Esophagus squamous epithelium (tissue), 5 donors: ENCODE data around the gene WLS. TPM values are rescaled to one million over a fixed set of nuclear protein-coding genes. Genes with fewer than 3 reads are reported as not detected.

Experiments used
- DNase-seq: peaks from one replicate; lab custom pipeline; 2025; lab: John Stamatoyannopoulos, UW
- H3K27ac ChIP-seq, 4 donors: fragments of 200-600 bp; sonication (generic); one replicate each; pipeline ENCODE4 v1.5.1; 2016 to 2019; ENCODE audit warnings: mild to moderate bottlenecking in 1 of 4
- H3K27me3 ChIP-seq, 4 donors: fragments of 200-600 bp; sonication (generic); 1 replicate in 3 of 4; 2 replicates in 1 of 4; pipeline versions ENCODE4 v1.5.1 to v1.6.0; 2017 to 2021; ENCODE audit warnings: antibody characterized with exemption in 1 of 4
- H3K36me3 ChIP-seq, 3 donors: fragments of 200-600 bp; sonication (generic); one replicate each; pipeline ENCODE4 v1.5.1; 2016 to 2019
- H3K4me1 ChIP-seq, 3 donors: fragments of 200-600 bp; sonication (generic); one replicate each; pipeline ENCODE4 v1.5.1; 2017 to 2019
- H3K4me3 ChIP-seq, 4 donors: fragments of 200-600 bp; sonication (generic); 1 replicate in 3 of 4; 2 replicates in 1 of 4; pipeline ENCODE4 v1.5.1; 2016 to 2019; ENCODE audit warnings: mild to moderate bottlenecking in 2 of 4, moderate library complexity in 1 of 4
- H3K9me3 ChIP-seq, 3 donors: fragments of 200-600 bp; sonication (generic); one replicate each; pipeline ENCODE4 v1.5.1; 2016 to 2019
- POLR2A ChIP-seq, 4 donors: fragments of 450-650 bp; IDR thresholded peaks; one replicate each; pipeline ENCODE4 v1.6.1; 2017; ENCODE audit warnings: antibody characterized with exemption in 4 of 4, mild to moderate bottlenecking in 4 of 4, moderate library complexity in 3 of 4
- WGBS, 2 donors: methylation state at CpG; one replicate each; pipeline ENCODE4 v1.1.5; 2018; 5-methylcytosine and 5-hydroxymethylcytosine counted together
- intact Hi-C: fragments of 100-400 bp; cut with DNase I; formaldehyde crosslinking; loops from one replicate; pipeline ENCODE4 v1.15.0; 2022
- total RNA-seq, 4 donors: library from RNA; depleted of rRNA; stranded (reverse); fragments of >200 nt; gene quantifications; one replicate each; pipeline ENCODE4 v1.1.0, GENCODE V29; 2016
- TF ChIP-seq, protein P1 (sequence below), 6 experiments: fragments of 450-650 bp in 4 of 6; fragments of 200-600 bp in 2 of 6; sonication (generic) in 2 of 6; IDR thresholded peaks; one replicate each; pipeline ENCODE4 v1.5.1; 2016 to 2019; ENCODE audit warnings: antibody characterized with exemption in 6 of 6, mild to moderate bottlenecking in 4 of 6, moderate library complexity in 4 of 6
- donor health status: DM: yes; HTN: yes; CAD: no.

The WLS gene
- total RNA-seq, 4 donors from 2014 or later, result 30.4 to 87.8 (median 60.0) TPM

DNA sequence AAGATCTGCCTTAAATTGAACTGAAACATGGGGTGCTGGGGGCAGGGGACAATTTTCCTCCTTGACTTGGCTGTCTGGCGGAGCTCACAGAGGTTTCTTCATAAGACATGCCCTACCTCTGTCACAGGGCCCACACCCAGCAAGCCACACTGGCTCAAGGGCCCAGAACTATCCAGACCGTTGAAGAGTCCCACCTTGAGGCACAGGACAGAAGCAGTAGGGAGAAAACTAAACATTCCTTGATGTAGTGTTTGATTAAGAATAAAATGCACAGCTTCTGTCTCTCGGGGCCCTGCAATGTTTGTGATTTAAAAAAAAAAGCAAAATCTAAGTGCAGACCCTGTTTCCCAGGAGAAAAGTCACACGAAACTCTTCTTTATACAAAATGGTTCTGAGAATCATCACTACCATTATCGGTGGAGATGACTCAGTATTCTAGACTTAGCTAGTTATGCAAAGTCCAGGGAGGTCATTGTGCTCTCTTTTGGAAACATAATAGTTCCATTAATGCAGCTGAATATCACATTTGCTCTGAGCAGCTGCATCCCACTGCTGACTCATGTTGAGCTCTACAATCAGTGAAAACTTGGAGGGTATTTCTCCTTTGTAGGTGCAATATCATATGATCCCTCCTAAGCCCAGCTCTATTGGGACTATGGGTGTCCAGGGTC, 128.3 kb downstream of the WLS start:
- H3K27me3 ChIP-seq, result no peaks in the 10 kb centered on the region
- no peak for DNase-seq
- no peak overlapping the region for H3K4me3 ChIP-seq
- no peaks in the 10 kb centered on the region for H3K4me1 ChIP-seq
- intact Hi-C loops, result no loop called here
- H3K27ac ChIP-seq, result no peak overlapping the region
- no peaks in the 10 kb centered on the region for H3K36me3 ChIP-seq
- no peak for TF ChIP-seq POLR2A (IDR thresholded peaks at IDR 0.05)
- TF ChIP-seq, protein P1, sequence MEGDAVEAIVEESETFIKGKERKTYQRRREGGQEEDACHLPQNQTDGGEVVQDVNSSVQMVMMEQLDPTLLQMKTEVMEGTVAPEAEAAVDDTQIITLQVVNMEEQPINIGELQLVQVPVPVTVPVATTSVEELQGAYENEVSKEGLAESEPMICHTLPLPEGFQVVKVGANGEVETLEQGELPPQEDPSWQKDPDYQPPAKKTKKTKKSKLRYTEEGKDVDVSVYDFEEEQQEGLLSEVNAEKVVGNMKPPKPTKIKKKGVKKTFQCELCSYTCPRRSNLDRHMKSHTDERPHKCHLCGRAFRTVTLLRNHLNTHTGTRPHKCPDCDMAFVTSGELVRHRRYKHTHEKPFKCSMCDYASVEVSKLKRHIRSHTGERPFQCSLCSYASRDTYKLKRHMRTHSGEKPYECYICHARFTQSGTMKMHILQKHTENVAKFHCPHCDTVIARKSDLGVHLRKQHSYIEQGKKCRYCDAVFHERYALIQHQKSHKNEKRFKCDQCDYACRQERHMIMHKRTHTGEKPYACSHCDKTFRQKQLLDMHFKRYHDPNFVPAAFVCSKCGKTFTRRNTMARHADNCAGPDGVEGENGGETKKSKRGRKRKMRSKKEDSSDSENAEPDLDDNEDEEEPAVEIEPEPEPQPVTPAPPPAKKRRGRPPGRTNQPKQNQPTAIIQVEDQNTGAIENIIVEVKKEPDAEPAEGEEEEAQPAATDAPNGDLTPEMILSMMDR (IDR thresholded peaks at IDR 0.05), result no peak
- 56 to 74% methylated on average over 3 to 4 of the region's 5 CpGs for WGBS, 2 donors
- H3K9me3 ChIP-seq, result no peaks in the 10 kb centered on the region

DNA sequence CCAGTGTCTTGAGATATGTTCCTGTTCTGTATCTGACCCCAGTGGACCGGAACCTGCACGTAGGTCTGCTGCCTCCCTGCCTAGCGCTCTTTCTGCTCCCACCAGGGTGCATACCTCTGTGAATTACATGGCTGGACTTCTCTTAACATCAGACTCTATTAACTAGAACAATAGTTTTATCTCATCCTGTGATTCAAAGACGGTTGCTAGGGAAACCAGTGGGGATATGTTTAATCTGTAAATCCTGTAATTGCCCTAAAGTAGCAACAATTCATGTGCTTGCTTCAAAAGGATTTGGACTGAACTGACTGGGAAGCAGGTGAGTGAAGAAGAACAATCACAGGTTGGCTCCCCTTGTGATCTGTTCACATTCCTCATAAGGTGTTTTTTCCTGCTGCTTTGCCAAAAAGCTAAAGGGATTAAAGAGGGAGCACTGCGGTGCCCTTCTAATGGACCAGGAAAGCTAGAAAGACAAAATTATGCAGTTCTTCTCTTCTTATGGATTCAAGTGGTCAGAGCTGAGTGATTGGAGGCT, 129.2 kb downstream of the WLS start:
- intact Hi-C loops, result no loop called here
- Histone ChIP-seq H3K27ac (no peak overlapping the region), H3K27me3 (no peaks in the 10 kb centered on the region), H3K9me3 (no peaks in the 10 kb centered on the region), H3K36me3 (no peaks in the 10 kb centered on the region), H3K4me3 (no peak overlapping the region), H3K4me1 (no peaks in the 10 kb centered on the region)
- TF ChIP-seq, protein P1 (IDR thresholded peaks at IDR 0.05), result no peak
- no peak for TF ChIP-seq POLR2A (IDR thresholded peaks at IDR 0.05)
- DNase-seq, result no peak
- WGBS, 2 donors, result 57 to 63% methylated on average over 5 of the region's 5 CpGs

GRCh38 chr1:68101829-68102228, 130.5 kb downstream of the WLS start:
- 88 to 93% methylated on average over 4 of the region's 4 CpGs for WGBS, 2 donors
- Histone ChIP-seq H3K9me3 (no peaks in the 10 kb centered on the region), H3K4me3 (no peak overlapping the region), H3K36me3 (no peaks in the 10 kb centered on the region), H3K4me1 (no peaks in the 10 kb centered on the region), H3K27me3 (no peaks in the 10 kb centered on the region), H3K27ac (no peak overlapping the region)
- no peak for DNase-seq
- TF ChIP-seq, protein P1 (IDR thresholded peaks at IDR 0.05), result no peak
- no peak for TF ChIP-seq POLR2A (IDR thresholded peaks at IDR 0.05)
- intact Hi-C loops, result no loop called here

DNA sequence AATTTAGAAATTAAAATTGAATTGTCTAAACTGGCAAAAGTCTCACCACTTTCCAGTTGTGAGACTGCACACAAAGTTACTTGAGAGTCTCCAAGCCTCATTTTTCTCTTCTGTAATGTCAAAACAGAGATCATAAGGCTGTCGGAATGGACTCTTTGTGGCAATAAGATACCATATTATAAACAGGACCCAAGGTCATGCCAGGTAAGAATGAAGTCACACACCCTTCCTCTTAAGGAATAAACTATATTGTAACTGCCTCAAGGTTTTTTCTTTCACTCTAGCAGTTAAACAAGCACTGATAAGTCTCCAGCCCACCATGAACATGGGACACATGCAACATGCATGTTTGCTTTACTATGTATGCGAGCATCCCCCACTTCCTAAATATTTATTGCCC, 131.8 kb downstream of the WLS start:
- no peaks in the 10 kb centered on the region for H3K4me1 ChIP-seq
- H3K9me3 ChIP-seq, result no peaks in the 10 kb centered on the region
- H3K4me3 ChIP-seq, result no peak overlapping the region
- no peaks in the 10 kb centered on the region for H3K27me3 ChIP-seq
- no peaks in the 10 kb centered on the region for H3K36me3 ChIP-seq
- no peak for DNase-seq
- 86 to 89% methylated on average over 2 of the region's 2 CpGs for WGBS, 2 donors
- intact Hi-C loops, result no loop called here
- H3K27ac ChIP-seq, result no peak overlapping the region
- TF ChIP-seq, protein P1 (IDR thresholded peaks at IDR 0.05), result no peak
- TF ChIP-seq POLR2A (IDR thresholded peaks at IDR 0.05), result no peak

- intact Hi-C loops, result no loop called here
- no peaks in the 10 kb centered on the region for H3K9me3 ChIP-seq
- no peak overlapping the region for H3K27ac ChIP-seq
- no peaks in the 10 kb centered on the region for H3K27me3 ChIP-seq
- no peaks in the 10 kb centered on the region for H3K4me1 ChIP-seq
- H3K36me3 ChIP-seq, result no peaks in the 10 kb centered on the region
- TF ChIP-seq, protein P1 (IDR thresholded peaks at IDR 0.05), result no peak
- TF ChIP-seq POLR2A (IDR thresholded peaks at IDR 0.05), result no peak
- no peak overlapping the region for H3K4me3 ChIP-seq
- DNase-seq, result no peak
Observed at GRCh38 chr1:68093737-68094136, 138.6 kb downstream of the WLS start.
